ENCODE results near the gene GAS7. TPM values are rescaled to one million over a fixed set of nuclear protein-coding genes. Genes with fewer than 3 reads are reported as not detected.

GAS7 gene
- polyA plus RNA-seq, 1 donor (not counting 4 experiments of a cell fraction or from before 2014, with no cell fraction given): 0.10 TPM

DNA sequence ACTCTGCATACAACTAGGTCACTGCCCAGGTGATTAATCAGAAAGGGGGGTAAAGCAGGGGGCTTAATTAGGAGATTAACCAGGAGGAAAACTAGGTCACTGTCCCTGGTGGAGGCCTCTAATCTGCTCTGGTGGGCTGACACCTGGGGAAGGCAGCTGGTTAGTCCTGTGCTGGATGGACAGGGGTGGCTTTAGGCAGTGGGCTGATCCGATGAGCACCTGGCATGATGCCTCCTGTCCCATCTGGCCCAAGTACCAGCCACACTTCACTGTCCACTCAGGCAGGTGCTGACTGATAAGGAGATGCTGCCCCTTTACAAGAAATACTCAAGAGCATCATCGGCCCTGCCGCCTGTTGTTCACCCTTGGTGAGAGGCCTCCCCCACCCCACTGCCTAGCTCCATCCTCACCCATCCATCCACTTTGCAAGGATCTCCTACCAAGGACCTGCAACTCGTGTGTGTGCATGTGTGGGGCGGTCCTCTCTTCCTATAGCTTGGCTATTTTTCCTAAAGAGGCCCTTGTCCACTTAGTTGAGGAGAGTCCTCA, 279.5 kb downstream of the GAS7 start:
- TF ChIP-seq EZH2 (IDR thresholded peaks at IDR 0.05; ENCODE audit: low read length): no peak
- TF ChIP-seq, protein P1, sequence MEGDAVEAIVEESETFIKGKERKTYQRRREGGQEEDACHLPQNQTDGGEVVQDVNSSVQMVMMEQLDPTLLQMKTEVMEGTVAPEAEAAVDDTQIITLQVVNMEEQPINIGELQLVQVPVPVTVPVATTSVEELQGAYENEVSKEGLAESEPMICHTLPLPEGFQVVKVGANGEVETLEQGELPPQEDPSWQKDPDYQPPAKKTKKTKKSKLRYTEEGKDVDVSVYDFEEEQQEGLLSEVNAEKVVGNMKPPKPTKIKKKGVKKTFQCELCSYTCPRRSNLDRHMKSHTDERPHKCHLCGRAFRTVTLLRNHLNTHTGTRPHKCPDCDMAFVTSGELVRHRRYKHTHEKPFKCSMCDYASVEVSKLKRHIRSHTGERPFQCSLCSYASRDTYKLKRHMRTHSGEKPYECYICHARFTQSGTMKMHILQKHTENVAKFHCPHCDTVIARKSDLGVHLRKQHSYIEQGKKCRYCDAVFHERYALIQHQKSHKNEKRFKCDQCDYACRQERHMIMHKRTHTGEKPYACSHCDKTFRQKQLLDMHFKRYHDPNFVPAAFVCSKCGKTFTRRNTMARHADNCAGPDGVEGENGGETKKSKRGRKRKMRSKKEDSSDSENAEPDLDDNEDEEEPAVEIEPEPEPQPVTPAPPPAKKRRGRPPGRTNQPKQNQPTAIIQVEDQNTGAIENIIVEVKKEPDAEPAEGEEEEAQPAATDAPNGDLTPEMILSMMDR (optimal IDR thresholded peaks at IDR 0.05 in 1 of 3, IDR thresholded peaks at IDR 0.05 in 1 of 3, conservative IDR thresholded peaks at IDR 0.05 in 1 of 3; ENCODE audit: extremely low read depth in 1 of 3, insufficient read depth in 2 of 3, low read length in 3 of 3): no peak
- Histone ChIP-seq H3K9me3 (ENCODE audit: control insufficient read depth, low read depth, low read length) (peaks cover 2% of the 10 kb centered on the region), H2AFZ (ENCODE audit: control insufficient read depth, low read length) (no peak overlapping the region), H3K9me1 (ENCODE audit: control insufficient read depth, extremely low read depth, insufficient read depth, low read length) (no peaks in the 10 kb centered on the region), H3K4me2 (ENCODE audit: control insufficient read depth, extremely low read depth, insufficient read depth, low read depth, low read length) (no peak overlapping the region), H3K27ac (ENCODE audit: control insufficient read depth, insufficient read depth, low read length) (no peak overlapping the region), H3K36me3 (ENCODE audit: control insufficient read depth in 2 of 2, extremely low read depth in 1 of 2, insufficient read depth in 2 of 2, low read length in 2 of 2) (no peaks in the 10 kb centered on the region), H3K9ac (ENCODE audit: control insufficient read depth, extremely low read depth, insufficient read depth, low read length) (no peak overlapping the region), H3K79me2 (ENCODE audit: control insufficient read depth, insufficient read depth, low read length) (no peaks in the 10 kb centered on the region), H4K20me1 (ENCODE audit: control insufficient read depth, extremely low read depth, insufficient read depth, low read length) (no peaks in the 10 kb centered on the region), H3K4me1 (ENCODE audit: control insufficient read depth, extremely low read depth, insufficient read depth, low read length) (no peaks in the 10 kb centered on the region), H3K4me3 (ENCODE audit: control insufficient read depth in 2 of 3, extremely low read depth in 1 of 3, insufficient read depth in 2 of 3, low read depth in 1 of 3, low read length in 3 of 3) (no peak overlapping the region), H3K27me3 (ENCODE audit: control insufficient read depth, extremely low read depth, insufficient read depth, low read length) (no peaks in the 10 kb centered on the region)
- FAIRE-seq (no peak), DNase-seq (ENCODE audit: low read depth, low spot score) (no peak)
- dilution Hi-C loops (cut with MboI; ENCODE audit: extremely low pct_ligation_motif_present, low sequenced_read_pairs): no loop called here

DNA sequence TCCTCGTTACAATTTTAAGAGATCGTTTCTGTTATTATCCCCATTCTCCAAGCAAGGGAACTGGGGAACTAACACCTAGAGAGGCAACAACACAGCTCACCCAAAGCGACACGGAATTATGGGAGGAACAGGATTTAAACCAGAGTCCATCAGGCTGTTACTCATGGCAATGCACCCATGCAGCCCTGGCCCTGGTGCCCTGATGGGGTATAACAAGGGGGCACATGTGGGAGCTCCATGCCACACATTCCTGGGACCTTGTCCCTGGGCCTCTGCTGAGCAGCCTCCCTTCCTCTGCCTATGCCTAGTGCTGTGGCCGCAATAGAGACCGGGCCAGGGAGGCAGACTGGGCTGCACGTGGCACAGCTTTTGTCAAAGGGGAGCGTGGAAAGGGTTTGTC, 280.1 kb downstream of the GAS7 start:
- no peaks in the 10 kb centered on the region for H3K27me3 ChIP-seq (ENCODE audit: control insufficient read depth, extremely low read depth, insufficient read depth, low read length)
- no peaks in the 10 kb centered on the region for H3K79me2 ChIP-seq (ENCODE audit: control insufficient read depth, insufficient read depth, low read length)
- no peak for FAIRE-seq
- no peaks in the 10 kb centered on the region for H3K36me3 ChIP-seq (ENCODE audit: control insufficient read depth in 2 of 2, extremely low read depth in 1 of 2, insufficient read depth in 2 of 2, low read length in 2 of 2)
- no peak for DNase-seq (ENCODE audit: low read depth, low spot score)
- H3K9ac ChIP-seq (ENCODE audit: control insufficient read depth, extremely low read depth, insufficient read depth, low read length): no peak overlapping the region
- H3K9me1 ChIP-seq (ENCODE audit: control insufficient read depth, extremely low read depth, insufficient read depth, low read length): no peaks in the 10 kb centered on the region
- no peak overlapping the region for H2AFZ ChIP-seq (ENCODE audit: control insufficient read depth, low read length)
- no peak overlapping the region for H3K27ac ChIP-seq (ENCODE audit: control insufficient read depth, insufficient read depth, low read length)
- H3K4me3 ChIP-seq (ENCODE audit: control insufficient read depth in 2 of 3, extremely low read depth in 1 of 3, insufficient read depth in 2 of 3, low read depth in 1 of 3, low read length in 3 of 3): no peak overlapping the region
- H3K4me2 ChIP-seq (ENCODE audit: control insufficient read depth, extremely low read depth, insufficient read depth, low read depth, low read length): no peak overlapping the region
- peaks cover 2% of the 10 kb centered on the region for H3K9me3 ChIP-seq (ENCODE audit: control insufficient read depth, low read depth, low read length)
- no peaks in the 10 kb centered on the region for H3K4me1 ChIP-seq (ENCODE audit: control insufficient read depth, extremely low read depth, insufficient read depth, low read length)
- no peaks in the 10 kb centered on the region for H4K20me1 ChIP-seq (ENCODE audit: control insufficient read depth, extremely low read depth, insufficient read depth, low read length)
- dilution Hi-C loops (cut with MboI; ENCODE audit: extremely low pct_ligation_motif_present, low sequenced_read_pairs): no loop called here
- no peak for TF ChIP-seq EZH2 (IDR thresholded peaks at IDR 0.05; ENCODE audit: low read length)
- TF ChIP-seq, protein P1 (optimal IDR thresholded peaks at IDR 0.05 in 1 of 3, IDR thresholded peaks at IDR 0.05 in 1 of 3, conservative IDR thresholded peaks at IDR 0.05 in 1 of 3; ENCODE audit: extremely low read depth in 1 of 3, insufficient read depth in 2 of 3, low read length in 3 of 3): no peak

Measured in keratinocyte (primary cell).